ENCODE measurements around the gene HMBS.

DNA sequence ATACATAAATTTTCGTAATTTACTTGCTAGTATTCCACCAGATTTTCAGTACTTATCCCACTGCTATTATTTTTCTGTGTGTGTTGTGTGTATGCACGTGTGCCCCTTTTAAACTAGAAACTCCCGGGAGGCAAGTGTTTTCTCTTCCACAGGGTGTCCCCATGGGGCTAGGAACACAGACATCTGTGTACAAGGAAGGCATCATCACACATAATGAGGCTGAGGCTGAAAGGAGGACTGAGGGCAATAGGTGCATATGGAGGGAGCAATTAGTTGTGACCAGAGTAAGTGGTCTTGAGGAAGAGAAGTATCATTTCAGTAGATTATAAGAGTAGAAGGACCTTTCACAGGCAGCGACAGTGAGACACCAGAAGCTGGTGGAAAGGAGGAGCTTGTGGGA, 19.1 kb downstream of the HMBS start:
- TF ChIP-seq, protein P1, sequence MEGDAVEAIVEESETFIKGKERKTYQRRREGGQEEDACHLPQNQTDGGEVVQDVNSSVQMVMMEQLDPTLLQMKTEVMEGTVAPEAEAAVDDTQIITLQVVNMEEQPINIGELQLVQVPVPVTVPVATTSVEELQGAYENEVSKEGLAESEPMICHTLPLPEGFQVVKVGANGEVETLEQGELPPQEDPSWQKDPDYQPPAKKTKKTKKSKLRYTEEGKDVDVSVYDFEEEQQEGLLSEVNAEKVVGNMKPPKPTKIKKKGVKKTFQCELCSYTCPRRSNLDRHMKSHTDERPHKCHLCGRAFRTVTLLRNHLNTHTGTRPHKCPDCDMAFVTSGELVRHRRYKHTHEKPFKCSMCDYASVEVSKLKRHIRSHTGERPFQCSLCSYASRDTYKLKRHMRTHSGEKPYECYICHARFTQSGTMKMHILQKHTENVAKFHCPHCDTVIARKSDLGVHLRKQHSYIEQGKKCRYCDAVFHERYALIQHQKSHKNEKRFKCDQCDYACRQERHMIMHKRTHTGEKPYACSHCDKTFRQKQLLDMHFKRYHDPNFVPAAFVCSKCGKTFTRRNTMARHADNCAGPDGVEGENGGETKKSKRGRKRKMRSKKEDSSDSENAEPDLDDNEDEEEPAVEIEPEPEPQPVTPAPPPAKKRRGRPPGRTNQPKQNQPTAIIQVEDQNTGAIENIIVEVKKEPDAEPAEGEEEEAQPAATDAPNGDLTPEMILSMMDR (conservative IDR thresholded peaks at IDR 0.05; ENCODE audit: low read length): 0 out of 2 replicates have a peak, but pooled peaks have one; percentile 32
- TF ChIP-seq EZH2phosphoT487 (IDR thresholded peaks at IDR 0.05; ENCODE audit: borderline replicate concordance): no peak

Data from Loucy (cell line).